Caki2 (cell line): ENCODE measurements around the gene MGST1. TPM values are rescaled to one million over a fixed set of nuclear protein-coding genes. Genes with fewer than 3 reads are reported as not detected.
"Not testable (repeated sequence)": the region's sequence is repeated elsewhere in the genome, so short reads cannot be mapped to it uniquely, and the experiment has no call there.

Experiments used
- DNase-seq: peaks from one replicate; pipeline ENCODE4 v3.0.0-alpha.2; 2015; ENCODE audit warnings: low read depth
- in situ Hi-C: cut with HindIII; loops from 2 replicates; pipeline ENCODE4 v1.10.0; 2016; ENCODE audit warnings: low sequenced_read_pairs, low pct_unique_long_range_greater_than_20kb, mixed read lengths
- total RNA-seq: library from RNA; depleted of rRNA; stranded (reverse); fragments of >200 nt; shearing (Covaris generic); gene quantifications from 2 replicates; pipeline ENCODE4 v1.2.3, GENCODE V29; 2014; ENCODE audit warnings: low replicate concordance; rRNA removed

Gene MGST1
- total RNA-seq, 1 experiment from 2014 or later: 694 TPM

- in situ Hi-C loops: no loop called here
- DNase-seq: no peak
Observed at GRCh38 chr12:16399101-16399500, 51.7 kb downstream of the MGST1 start.

DNA sequence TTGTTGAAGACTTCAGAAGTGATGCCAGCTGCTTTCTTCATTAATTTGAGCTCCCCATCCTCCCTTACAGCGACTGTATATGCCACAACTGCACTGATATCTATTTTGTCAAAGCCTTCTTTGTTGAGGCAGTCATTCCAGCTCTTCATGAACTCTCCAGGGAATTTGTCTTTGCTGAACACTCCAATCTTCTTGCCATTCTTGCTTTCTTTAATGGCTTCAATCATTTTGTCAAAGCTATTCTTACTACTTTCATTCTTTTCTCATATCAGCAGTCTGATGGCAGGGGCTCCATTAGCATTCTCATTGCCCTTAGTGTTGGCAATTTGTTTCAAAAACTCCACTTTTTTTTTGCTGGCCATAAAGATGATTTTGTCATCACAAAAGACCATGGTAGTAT, 54.4 kb downstream of the MGST1 start:
- in situ Hi-C loops, DNase-seq: not testable (repeated sequence)

GRCh38 chr12:16407346-16407745, 59.9 kb downstream of the MGST1 start:
- no peak for DNase-seq
- in situ Hi-C loops: no loop called here

Other genes starting within 250 kb of the MGST1 start
- not detected in 2 replicates for gene SLC15A5, start 70.0 kb upstream of the MGST1 start, total RNA-seq